Mucosa of descending colon (tissue), 3 donors: ENCODE measurements around the gene SUCLG2. TPM values are rescaled to one million over a fixed set of nuclear protein-coding genes. Genes with fewer than 3 reads are reported as not detected.
"Not testable (repeated sequence)": the region's sequence is repeated elsewhere in the genome, so short reads cannot be mapped to it uniquely, and the experiment has no call there.

Experiments
- ATAC-seq: fragments of 200-7000 bp; cut with Tn5 transposase; one replicate; pipeline ENCODE4 v1.9.1; 2020; ENCODE audit warnings: mild to moderate bottlenecking, moderate library complexity
- DNase-seq, 3 donors: peaks; one replicate each; pipeline ENCODE4 v3.0.0-alpha.2; 2020
- H3K36me3 ChIP-seq: fragments of 200-600 bp; one replicate; pipeline ENCODE4 v1.8.0; 2021; ENCODE audit warnings: low read depth, mild to moderate bottlenecking
- H3K4me1 ChIP-seq: fragments of 200-600 bp; one replicate; pipeline ENCODE4 v1.8.0; 2021; ENCODE audit warnings: low read depth, mild to moderate bottlenecking
- H3K4me3 ChIP-seq: fragments of 200-600 bp; one replicate; pipeline ENCODE4 v1.8.0; 2021; ENCODE audit warnings: mild to moderate bottlenecking
- H3K9me3 ChIP-seq: fragments of 200-600 bp; one replicate; pipeline ENCODE4 v1.8.0; 2021; ENCODE audit warnings: mild to moderate bottlenecking
- intact Hi-C, 2 donors: fragments of 100-400 bp; cut with DNase I in 1 of 2; cut with micrococcal nuclease in 1 of 2; formaldehyde crosslinking; loops; one replicate each; pipeline versions ENCODE4 v1.11.0 to v1.11.1; 2022; cut with DNase I, micrococcal nuclease
- total RNA-seq, 3 donors: library from RNA; stranded (reverse); fragmentation: NEBNext Ultra II Directional in 2 of 3; extraction: Animal tissue kit (Norgen Biotek cat#: 25700) in 2 of 3; gene quantifications; one replicate each; pipeline versions ENCODE4 v1.2.1 to v1.2.4, GENCODE V29; 2021 to 2023
- TF ChIP-seq, protein P1 (sequence below): fragments of 200-600 bp; IDR thresholded peaks from one replicate; pipeline ENCODE4 v1.8.0; 2022; ENCODE audit warnings: antibody characterized with exemption, mild to moderate bottlenecking
- donor health status: DM: no; HTN: no; CAD: no; lungs with moderate emphysema.
- donor health status: DM: no; HTN: no; CAD: no.
- donor health status: DM: no; HTN: yes; CAD: no.

Gene SUCLG2
- total RNA-seq, 3 donors from 2014 or later = 136 to 238 (median 153) TPM

DNA sequence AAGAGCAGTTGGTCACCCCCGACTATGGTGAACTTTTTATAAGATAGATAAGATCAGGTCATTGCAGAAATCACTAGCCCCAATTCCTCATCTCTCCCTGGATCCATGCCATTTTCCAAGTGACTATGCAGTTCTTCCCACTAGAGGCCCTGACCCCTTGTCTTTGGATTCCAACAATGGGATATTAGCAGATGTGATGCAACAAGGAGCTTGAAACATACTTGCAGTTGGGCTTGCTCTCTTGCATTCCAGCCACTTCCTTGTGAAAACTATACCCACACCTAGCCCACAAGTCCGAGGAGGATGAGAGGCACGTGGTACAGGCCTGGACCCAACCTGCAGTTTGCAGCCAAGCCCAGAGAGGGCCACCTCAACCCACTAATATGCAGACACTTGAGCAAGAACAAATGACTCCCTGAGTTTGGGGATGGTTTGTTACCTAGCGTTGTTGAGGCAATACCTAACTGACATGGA, 60.6 kb downstream of the SUCLG2 start:
- TF ChIP-seq, protein P1, sequence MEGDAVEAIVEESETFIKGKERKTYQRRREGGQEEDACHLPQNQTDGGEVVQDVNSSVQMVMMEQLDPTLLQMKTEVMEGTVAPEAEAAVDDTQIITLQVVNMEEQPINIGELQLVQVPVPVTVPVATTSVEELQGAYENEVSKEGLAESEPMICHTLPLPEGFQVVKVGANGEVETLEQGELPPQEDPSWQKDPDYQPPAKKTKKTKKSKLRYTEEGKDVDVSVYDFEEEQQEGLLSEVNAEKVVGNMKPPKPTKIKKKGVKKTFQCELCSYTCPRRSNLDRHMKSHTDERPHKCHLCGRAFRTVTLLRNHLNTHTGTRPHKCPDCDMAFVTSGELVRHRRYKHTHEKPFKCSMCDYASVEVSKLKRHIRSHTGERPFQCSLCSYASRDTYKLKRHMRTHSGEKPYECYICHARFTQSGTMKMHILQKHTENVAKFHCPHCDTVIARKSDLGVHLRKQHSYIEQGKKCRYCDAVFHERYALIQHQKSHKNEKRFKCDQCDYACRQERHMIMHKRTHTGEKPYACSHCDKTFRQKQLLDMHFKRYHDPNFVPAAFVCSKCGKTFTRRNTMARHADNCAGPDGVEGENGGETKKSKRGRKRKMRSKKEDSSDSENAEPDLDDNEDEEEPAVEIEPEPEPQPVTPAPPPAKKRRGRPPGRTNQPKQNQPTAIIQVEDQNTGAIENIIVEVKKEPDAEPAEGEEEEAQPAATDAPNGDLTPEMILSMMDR = no peak
- intact Hi-C loops = no loop called here
- DNase-seq = peak in 1 of 3 donors; percentile 5

DNA sequence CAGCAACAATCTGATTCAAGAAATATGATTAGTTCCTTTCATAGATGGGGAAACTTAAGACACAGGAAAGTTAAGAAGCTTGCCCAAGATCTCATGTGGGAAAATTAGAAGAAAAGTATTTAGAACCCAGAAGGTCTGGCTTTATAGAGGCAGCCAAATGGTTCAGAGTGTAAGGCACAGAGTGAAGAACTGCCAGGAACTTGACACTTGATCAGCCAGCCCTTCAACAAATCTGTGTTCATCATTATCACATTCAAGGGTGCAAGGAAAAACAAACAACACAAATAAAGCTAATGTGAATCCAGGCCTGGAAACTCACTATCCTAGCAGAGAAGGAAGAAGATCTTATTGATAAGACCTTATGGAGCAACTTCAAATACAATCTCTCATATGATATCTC, 62.4 kb downstream of the SUCLG2 start:
- DNase-seq (no peak), ATAC-seq (no peak)
- Histone ChIP-seq H3K4me1 (no peaks in the 10 kb centered on the region), H3K4me3 (no peak overlapping the region), H3K9me3 (no peaks in the 10 kb centered on the region), H3K36me3 (no peaks in the 10 kb centered on the region)
- intact Hi-C loops = no loop called here
- TF ChIP-seq, protein P1 = no peak

More for the DNA sequence above, 60.6 kb downstream of the SUCLG2 start:
- no peak overlapping the region for H3K4me3 ChIP-seq
- H3K36me3 ChIP-seq = no peaks in the 10 kb centered on the region
- peak; percentile 33 for ATAC-seq
- H3K4me1 ChIP-seq = no peaks in the 10 kb centered on the region
- no peaks in the 10 kb centered on the region for H3K9me3 ChIP-seq

DNA sequence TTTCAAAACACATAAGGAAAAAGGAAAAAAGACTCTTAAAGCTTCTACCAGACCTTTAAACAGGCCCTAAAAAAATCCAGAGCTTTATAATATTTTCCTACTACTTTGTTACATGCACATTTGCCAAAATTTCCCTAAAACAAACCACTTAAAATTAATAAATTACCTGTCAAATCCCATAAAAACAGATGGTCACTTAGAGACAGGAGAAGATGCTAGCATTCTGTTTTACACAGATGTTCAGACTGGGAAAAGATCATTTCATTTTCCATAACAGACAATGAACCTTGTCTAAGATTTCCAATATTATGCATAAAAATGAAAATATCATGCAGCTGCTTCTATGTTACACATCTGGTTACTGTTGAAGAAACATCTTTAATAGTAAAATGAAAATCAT, 66.6 kb downstream of the SUCLG2 start:
- no peak overlapping the region for H3K4me3 ChIP-seq
- no peaks in the 10 kb centered on the region for H3K4me1 ChIP-seq
- ATAC-seq (no peak), DNase-seq (no peak)
- H3K9me3 ChIP-seq = no peaks in the 10 kb centered on the region
- no peaks in the 10 kb centered on the region for H3K36me3 ChIP-seq
- intact Hi-C loops = no loop called here
- TF ChIP-seq, protein P1 = no peak

DNA sequence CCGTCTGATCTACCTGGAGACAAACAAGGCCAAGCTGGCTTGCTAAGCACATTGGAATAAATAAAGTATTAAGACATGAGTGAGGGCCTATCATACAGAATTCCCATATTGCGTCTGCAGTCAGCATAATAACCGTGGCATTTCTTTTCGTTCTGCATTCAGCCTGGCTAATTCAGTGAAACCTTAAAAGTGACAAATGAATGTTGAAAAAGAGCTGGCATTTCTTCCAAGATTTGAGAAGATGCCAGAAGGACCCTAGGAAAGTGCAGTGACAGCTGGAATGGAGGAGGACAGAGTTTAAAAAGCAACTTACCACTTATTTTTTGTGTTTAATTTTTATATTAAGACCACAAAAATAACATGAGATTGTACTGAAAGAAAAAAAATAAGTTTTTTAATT, 67.1 kb downstream of the SUCLG2 start:
- intact Hi-C loops = no loop called here
- TF ChIP-seq, protein P1 = no peak

DNA sequence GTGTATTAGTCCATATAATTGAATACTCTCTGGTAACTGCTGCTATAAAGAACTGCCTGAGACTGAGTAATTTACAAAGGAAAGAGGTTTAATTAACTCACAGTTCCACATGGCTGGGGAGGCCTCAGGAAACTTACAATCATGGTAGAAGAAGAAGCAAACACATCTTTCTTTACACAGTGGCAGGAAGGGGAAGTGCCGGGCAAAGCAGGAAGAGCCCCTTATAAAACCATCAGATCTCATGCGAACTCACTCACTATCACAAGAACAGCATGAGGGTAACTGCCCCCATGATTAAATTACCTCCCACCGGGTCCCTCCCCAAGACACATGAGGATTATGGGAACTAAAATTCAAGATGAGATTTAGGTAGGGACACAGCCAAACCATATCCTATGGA, 69.8 kb downstream of the SUCLG2 start:
- H3K9me3 ChIP-seq, DNase-seq, ATAC-seq, H3K4me3 ChIP-seq, H3K4me1 ChIP-seq, intact Hi-C loops, H3K36me3 ChIP-seq: not testable (repeated sequence)

More for the DNA sequence above, 67.1 kb downstream of the SUCLG2 start:
- H3K9me3 ChIP-seq = no peaks in the 10 kb centered on the region
- DNase-seq = no peak
- no peak for ATAC-seq
- no peaks in the 10 kb centered on the region for H3K36me3 ChIP-seq
- no peak overlapping the region for H3K4me3 ChIP-seq
- H3K4me1 ChIP-seq = no peaks in the 10 kb centered on the region

DNA sequence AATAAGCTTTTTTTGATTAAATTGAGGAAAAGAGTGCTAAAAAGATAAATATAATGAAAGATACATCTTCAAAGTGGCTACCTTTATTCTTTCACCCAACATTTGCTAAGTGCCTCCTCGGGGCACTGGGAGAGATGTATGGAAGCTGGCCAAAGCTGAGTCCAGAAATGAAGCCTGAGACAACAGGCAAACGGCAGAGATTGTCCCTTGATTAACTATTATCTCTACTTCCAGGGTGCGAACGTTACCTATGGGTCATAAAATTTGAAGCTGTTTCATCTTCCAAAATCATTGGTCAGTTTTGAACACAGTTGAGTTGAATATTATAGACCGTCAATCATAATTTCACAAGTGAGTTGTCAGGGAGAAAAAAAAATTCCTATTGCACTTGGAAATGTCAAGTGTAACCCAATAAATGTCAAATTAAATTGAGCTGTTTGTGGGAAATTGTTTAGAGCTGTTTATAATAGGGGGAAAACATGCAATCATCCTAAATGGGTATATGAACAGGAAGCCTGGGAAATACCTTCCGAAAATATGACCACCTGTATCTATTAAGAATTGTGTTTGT, 73.9 kb downstream of the SUCLG2 start:
- intact Hi-C loops = no loop called here
- TF ChIP-seq, protein P1 = no peak
- no peak overlapping the region for H3K4me3 ChIP-seq
- no peaks in the 10 kb centered on the region for H3K9me3 ChIP-seq
- no peaks in the 10 kb centered on the region for H3K36me3 ChIP-seq
- DNase-seq (no peak), ATAC-seq (no peak)
- no peaks in the 10 kb centered on the region for H3K4me1 ChIP-seq
